Adipocyte (in vitro differentiated cells): Measurements from ENCODE around the gene CDH4.

Source experiments
- DNase-seq: peaks from one replicate; pipeline ENCODE4 v3.0.0-alpha.2; 2015; ENCODE audit warnings: low read depth
- H3K27me3 ChIP-seq: replicated peaks from 2 replicates; pipeline ENCODE4 v1.7.0; 2013; ENCODE audit warnings: mild to moderate bottlenecking, low read length, moderate library complexity; ENCODE audit not compliant: control insufficient read depth, insufficient read depth
- H3K36me3 ChIP-seq: 2 replicates; pipeline ENCODE4 v1.7.0; 2013; ENCODE audit warnings: low read length, mild to moderate bottlenecking, moderate library complexity; ENCODE audit not compliant: control insufficient read depth, insufficient read depth, severe bottlenecking
- H3K4me1 ChIP-seq: 2 replicates; pipeline ENCODE4 v1.7.0; 2013; ENCODE audit warnings: mild to moderate bottlenecking, low read length, moderate library complexity; ENCODE audit not compliant: control insufficient read depth, insufficient read depth
- H3K4me3 ChIP-seq: 2 replicates; pipeline ENCODE4 v1.7.0; 2013; ENCODE audit warnings: mild to moderate bottlenecking, low read length, moderate library complexity
- H3K9ac ChIP-seq: 2 replicates; pipeline ENCODE4 v1.7.0; 2013; ENCODE audit warnings: mild to moderate bottlenecking, low read length, moderate library complexity
- H3K9me3 ChIP-seq: 2 replicates; pipeline ENCODE4 v1.7.0; 2013; ENCODE audit warnings: mild to moderate bottlenecking, low read length, moderate library complexity; ENCODE audit not compliant: control insufficient read depth

The CDH4 gene

DNA sequence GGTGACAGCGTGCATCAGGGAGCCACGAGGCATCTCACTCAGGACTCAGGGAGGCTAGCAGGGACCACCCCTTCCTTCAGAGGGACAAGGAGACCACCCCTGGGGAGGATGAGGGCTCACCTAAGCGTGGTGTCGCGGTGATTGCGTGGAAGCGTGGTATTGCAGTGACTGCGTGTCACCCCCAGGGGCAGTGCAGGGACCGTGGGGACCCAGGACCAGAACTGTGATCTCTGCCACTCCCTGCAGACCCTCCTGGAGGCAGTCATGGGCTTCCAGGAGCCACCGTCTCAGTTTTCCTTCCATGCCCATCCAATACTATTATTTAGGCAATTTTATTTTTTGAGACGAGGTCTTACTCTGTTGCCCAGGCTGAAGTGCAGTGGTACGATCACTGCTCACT is 666.5 kb downstream of the CDH4 start:
- Histone ChIP-seq H3K4me3 (no peak overlapping the region), H3K36me3 (no peaks in the 10 kb centered on the region), H3K9ac (no peak overlapping the region), H3K9me3 (no peaks in the 10 kb centered on the region), H3K27me3 (peaks cover 14% of the 10 kb centered on the region), H3K4me1 (no peaks in the 10 kb centered on the region)
- no peak for DNase-seq

DNA sequence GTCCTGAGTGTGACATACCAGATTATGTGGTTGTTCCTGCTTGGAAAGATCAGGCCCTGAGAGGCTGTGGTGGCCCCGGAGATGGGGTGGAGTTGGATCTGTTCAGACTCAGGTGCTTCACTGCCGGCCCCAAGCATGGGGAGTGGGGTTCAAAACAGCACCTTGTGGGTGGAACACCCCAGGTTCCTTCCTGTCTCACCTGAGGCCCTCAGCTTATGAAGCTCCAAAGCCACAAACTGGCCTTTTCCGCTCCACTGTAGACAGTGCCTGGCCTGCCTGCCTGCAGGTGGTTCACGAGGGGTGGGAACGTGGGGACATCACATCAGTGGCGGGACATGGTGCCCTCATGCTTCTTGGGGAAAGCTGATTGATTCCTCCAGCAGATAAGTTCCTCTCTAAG is 667.2 kb downstream of the CDH4 start:
- no peak overlapping the region for H3K9ac ChIP-seq
- H3K4me3 ChIP-seq: no peak overlapping the region
- no peaks in the 10 kb centered on the region for H3K36me3 ChIP-seq
- no peaks in the 10 kb centered on the region for H3K4me1 ChIP-seq
- H3K27me3 ChIP-seq: peaks cover 14% of the 10 kb centered on the region
- no peaks in the 10 kb centered on the region for H3K9me3 ChIP-seq
- no peak for DNase-seq

DNA sequence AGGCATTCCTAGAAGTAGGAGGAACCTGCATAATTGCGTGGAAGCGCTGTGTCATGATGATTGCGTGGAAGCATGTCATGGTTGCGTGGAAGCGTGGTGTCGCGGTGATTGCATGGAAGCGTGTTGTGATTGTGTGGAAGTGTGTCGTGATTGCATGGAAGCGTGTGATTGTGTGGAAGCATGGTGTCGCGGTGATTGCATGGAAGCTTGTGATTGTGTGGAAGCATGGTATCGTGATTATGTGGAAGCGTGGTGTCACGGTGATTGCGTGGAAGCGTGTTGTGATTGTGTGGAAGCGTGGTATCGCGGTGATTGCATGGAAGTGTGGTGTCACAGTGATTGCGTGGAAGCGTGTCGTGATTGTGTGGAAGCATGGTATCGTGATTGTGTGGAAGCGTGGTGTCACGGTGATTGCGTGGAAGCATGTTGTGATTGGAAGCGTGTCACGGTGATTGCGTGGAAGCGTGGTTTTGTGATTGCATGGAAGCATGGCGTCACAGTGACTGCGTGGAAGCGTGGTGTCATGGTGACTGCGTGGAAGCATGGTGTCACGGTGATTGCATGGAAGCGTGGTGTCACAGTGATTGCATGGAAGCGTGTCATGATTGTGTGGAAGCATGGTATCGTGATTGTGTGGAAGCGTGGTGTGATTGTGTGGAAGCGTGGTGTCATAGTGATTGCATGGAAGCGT is 667.8 kb downstream of the CDH4 start:
- Histone ChIP-seq H3K4me3 (no peak overlapping the region), H3K9me3 (no peaks in the 10 kb centered on the region), H3K27me3 (peaks cover 14% of the 10 kb centered on the region), H3K4me1 (no peaks in the 10 kb centered on the region), H3K9ac (no peak overlapping the region), H3K36me3 (no peaks in the 10 kb centered on the region)
- DNase-seq: no peak

DNA sequence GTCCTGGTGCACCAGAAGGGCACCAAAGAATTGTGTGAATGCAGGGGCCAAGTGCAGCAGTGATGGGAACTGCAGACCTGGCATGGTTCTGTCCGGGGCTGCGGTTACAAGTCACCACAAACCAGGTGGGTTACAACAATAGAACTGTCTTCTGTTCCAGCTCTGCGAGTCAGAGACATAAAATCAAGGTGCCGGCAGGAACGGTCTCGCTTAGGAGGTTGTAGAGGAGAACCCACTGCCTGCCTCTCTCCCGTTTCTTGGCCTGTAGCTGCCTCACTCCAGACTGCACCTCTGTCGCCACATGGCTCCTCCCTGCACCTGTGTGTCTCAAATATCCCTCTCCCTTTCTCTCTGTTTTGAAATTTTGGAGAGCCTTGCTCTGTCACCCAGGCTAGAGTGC is 670.4 kb downstream of the CDH4 start:
- Histone ChIP-seq H3K27me3 (peaks cover 4% of the 10 kb centered on the region), H3K9me3 (no peaks in the 10 kb centered on the region), H3K4me3 (no peak overlapping the region), H3K36me3 (no peaks in the 10 kb centered on the region), H3K9ac (no peak overlapping the region), H3K4me1 (no peaks in the 10 kb centered on the region)
- no peak for DNase-seq

DNA sequence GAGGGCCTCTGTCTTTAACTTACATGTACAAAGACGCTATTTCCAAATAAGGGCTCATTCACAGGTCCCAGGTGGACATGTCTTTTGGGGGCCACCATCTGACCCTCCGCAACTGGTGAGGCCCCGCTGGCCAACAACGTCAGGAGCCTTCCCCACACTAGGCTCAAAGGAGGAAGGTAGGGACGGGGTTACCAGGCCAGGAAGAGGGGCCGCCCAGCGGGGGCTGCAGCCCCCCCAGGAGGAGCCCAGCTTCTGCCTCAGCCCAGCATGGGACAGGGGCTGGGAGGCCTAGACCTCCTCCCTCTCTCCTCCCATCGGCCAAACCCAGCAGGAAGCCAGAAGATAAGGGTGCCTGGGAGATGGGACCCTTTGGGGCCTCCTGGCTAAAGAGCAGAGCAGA is 670.9 kb downstream of the CDH4 start:
- H3K4me1 ChIP-seq: no peaks in the 10 kb centered on the region
- no peak for DNase-seq
- peaks cover 4% of the 10 kb centered on the region for H3K27me3 ChIP-seq
- H3K4me3 ChIP-seq: no peak overlapping the region
- H3K36me3 ChIP-seq: no peaks in the 10 kb centered on the region
- no peak overlapping the region for H3K9ac ChIP-seq
- H3K9me3 ChIP-seq: no peaks in the 10 kb centered on the region

DNA sequence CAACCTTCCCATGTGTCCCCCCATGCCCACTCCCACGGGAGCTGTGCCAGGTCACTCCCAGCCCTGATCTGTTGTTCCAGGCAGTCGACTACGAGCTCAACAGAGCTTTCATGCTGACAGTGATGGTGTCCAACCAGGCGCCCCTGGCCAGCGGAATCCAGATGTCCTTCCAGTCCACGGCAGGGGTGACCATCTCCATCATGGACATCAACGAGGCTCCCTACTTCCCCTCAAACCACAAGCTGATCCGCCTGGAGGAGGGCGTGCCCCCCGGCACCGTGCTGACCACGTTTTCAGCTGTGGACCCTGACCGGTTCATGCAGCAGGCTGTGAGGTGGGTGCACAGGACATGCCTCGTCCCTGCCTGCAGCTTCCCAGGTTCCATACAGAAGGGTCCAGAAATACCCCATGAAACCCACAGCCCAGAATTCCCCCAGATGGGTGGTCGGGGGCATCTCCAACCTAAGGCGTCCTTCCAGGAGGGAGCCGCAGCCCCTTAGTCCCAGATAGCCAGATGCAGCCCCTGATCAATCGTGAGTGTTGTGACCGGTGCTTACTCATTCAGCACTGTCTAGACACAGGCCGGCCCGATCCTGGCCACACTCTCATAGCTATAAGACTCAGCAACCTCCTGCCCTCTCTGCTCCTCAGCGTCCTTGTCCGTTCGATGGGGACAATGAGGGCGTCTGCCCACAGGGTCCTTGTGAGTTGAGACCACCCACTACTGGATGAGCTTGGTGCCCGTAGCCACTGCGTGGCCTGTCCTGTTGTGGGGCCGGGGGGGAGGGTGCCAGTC is 671.5 kb downstream of the CDH4 start:
- H3K9ac ChIP-seq: no peak overlapping the region
- H3K27me3 ChIP-seq: peaks cover 4% of the 10 kb centered on the region
- DNase-seq: no peak

DNA sequence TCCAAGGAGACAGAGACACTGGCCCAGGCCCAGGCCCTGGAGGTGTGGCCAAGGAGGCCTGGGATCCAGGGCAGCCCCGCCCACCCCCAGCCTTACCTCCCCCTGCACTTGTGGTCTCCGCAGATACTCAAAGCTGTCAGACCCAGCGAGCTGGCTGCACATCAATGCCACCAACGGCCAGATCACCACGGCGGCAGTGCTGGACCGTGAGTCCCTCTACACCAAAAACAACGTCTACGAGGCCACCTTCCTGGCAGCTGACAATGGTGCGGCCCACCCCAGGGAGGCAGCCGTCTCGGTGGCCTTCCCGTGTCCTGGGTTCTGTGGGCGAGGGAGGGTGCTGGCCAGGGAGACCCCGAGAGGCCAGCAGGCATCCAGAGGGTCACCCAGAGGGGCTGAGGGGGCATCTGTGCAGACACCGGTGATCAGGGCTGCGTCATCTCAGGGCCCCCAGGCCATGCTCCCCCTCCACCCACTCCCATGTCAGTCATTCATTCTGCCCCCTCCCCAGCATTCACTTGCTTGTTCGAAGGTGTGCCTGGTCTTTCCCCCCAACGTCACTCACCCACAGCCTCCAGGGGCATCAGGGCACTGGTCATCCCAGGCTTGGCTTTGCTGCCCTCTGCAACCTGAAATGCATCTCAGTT is 672.3 kb downstream of the CDH4 start:
- no peak overlapping the region for H3K9ac ChIP-seq
- H3K4me1 ChIP-seq: no peaks in the 10 kb centered on the region
- no peaks in the 10 kb centered on the region for H3K9me3 ChIP-seq
- no peaks in the 10 kb centered on the region for H3K36me3 ChIP-seq
- no peak for DNase-seq
- no peak overlapping the region for H3K4me3 ChIP-seq
- peaks cover 4% of the 10 kb centered on the region for H3K27me3 ChIP-seq

More for the DNA sequence above, 671.5 kb downstream of the CDH4 start:
- H3K4me1 ChIP-seq: no peaks in the 10 kb centered on the region
- no peaks in the 10 kb centered on the region for H3K36me3 ChIP-seq
- no peaks in the 10 kb centered on the region for H3K9me3 ChIP-seq
- no peak overlapping the region for H3K4me3 ChIP-seq

DNA sequence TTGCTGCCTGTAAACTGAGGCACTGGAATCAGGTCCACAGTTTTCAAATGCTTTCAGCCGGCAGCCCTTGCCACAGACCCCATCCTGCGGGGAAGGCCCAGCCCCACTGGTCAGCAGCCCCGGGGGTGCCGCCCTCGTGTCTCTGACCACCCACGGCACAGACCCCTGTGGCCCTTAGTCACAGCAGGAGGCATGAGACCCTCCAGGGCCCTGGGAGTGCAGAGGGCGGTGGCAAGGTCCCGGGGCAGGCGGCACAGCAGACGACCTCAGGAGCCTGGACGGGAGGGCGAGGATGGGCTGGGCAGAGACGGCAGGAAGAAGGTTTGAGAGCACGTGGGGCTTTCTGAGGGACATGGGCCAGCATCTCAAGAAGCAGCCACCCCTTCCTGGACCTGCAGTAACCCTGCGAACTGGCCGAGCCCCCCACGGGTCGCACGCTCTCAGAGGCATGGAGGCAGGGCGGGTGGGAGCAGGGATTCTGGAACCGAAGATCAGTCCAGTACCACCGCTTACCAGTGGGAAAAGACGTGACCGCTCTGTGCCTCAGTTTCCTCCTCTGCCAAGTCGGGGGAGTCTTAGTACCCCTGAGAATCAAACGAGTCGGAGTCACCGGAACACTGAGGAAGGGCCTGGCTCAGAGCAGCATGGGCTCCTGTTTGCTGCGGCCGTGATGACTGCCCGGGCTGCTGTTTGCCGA is 672.9 kb downstream of the CDH4 start:
- no peak overlapping the region for H3K4me3 ChIP-seq
- DNase-seq: no peak
- H3K4me1 ChIP-seq: no peaks in the 10 kb centered on the region
- no peaks in the 10 kb centered on the region for H3K36me3 ChIP-seq
- peaks cover 4% of the 10 kb centered on the region for H3K27me3 ChIP-seq
- no peak overlapping the region for H3K9ac ChIP-seq
- H3K9me3 ChIP-seq: no peaks in the 10 kb centered on the region

DNA sequence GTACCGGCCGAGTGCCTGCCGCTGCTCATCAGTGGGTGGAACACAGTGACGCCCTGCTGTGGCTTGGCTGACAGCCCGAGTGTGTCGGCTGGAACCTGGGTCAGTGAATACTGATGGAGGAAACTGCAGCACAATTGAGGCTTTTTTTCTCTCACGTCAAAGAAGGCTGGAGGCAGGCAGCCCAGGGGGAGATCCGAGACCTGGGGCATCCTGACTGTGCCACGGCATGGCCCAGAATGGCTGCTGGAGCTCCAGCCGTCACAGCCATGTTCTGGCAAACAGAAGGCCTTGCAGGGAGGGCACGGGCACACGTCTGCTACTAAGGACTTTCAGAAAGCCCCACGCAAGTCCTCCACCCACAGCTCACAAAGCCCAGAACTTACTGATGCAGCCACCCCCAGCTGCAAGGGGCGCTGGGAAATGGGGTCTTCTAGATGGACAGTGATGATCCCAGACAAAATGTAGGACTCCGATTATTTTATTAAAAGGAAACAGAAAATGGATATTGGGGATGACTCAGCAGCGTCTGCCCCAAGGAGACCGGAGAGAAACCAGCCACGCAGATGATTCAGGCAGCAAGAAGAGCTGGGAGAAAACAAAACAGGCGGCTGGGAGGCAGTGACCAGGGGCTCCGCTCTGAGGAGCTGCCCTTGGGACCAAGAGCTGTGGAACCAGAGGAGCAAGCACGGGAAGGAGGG is 673.6 kb downstream of the CDH4 start:
- no peak for DNase-seq
- Histone ChIP-seq H3K4me3 (no peak overlapping the region), H3K27me3 (peaks cover 4% of the 10 kb centered on the region), H3K9me3 (no peaks in the 10 kb centered on the region), H3K4me1 (no peaks in the 10 kb centered on the region), H3K36me3 (no peaks in the 10 kb centered on the region), H3K9ac (no peak overlapping the region)

DNA sequence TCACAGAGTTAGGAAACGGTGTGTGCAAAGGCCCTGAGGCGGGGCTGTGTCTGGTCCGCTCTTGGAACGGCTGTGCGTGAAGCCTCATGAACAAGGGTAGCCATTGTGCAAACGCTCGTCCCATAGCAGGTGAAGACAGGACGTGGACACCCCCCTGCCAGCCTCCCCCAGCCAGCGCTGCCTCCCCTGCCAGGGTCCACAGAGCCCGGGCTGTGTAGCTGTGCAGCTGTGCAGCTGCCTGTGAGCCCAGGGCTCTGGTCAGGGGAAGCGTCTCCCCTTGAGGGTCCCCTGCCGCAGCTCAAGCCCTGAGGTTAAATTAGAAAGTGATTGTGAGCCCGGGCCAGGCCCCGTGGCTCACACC is 674.2 kb downstream of the CDH4 start:
- Histone ChIP-seq H3K9me3 (no peaks in the 10 kb centered on the region), H3K4me3 (no peak overlapping the region), H3K4me1 (no peaks in the 10 kb centered on the region), H3K9ac (no peak overlapping the region), H3K36me3 (no peaks in the 10 kb centered on the region), H3K27me3 (peaks cover 4% of the 10 kb centered on the region)
- DNase-seq: no peak

DNA sequence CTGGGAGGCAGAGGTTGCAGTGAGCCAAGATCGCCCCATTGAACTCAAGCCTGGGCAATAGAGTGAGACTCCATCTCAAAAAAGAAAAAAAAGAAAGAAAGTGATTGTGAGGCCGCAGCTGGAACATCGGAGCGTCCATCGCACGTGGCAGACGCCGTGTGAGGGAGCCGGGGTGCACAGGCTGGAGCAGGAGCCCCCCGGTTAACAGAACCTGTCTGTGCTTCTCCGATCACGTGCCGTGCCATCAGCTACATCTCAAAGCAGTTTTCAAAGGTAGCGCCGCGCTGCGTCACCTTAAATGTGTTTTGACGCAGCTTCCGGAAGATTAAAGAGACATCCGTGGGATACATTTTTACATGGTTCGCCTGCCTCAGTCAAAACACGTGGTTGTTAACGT is 674.7 kb downstream of the CDH4 start:
- Histone ChIP-seq H3K9ac (no peak overlapping the region), H3K27me3 (peaks cover 4% of the 10 kb centered on the region), H3K4me1 (no peaks in the 10 kb centered on the region), H3K9me3 (no peaks in the 10 kb centered on the region), H3K4me3 (no peak overlapping the region), H3K36me3 (no peaks in the 10 kb centered on the region)
- no peak for DNase-seq
